Muscle of leg (tissue), 11 donors: ENCODE data around the gene CHRNA9. TPM values are rescaled to one million over a fixed set of nuclear protein-coding genes. Genes with fewer than 3 reads are reported as not detected.
"Not testable (repeated sequence)": the region's sequence is repeated elsewhere in the genome, so short reads cannot be mapped to it uniquely, and the experiment has no call there.

Experiments
- DNase-seq: peaks from one replicate; pipeline ENCODE4 v3.0.0; 2013
- H3K27ac ChIP-seq: one replicate; pipeline ENCODE4 v1.5.1; 2013; ENCODE audit warnings: mild to moderate bottlenecking, low read length, control low read depth
- H3K27me3 ChIP-seq: one replicate; pipeline ENCODE4 v1.6.1; 2013; ENCODE audit warnings: low read length; ENCODE audit not compliant: control insufficient read depth, insufficient read depth
- H3K36me3 ChIP-seq: one replicate; pipeline ENCODE4 v1.6.1; 2013; ENCODE audit warnings: low read length; ENCODE audit not compliant: control insufficient read depth, insufficient read depth
- H3K4me1 ChIP-seq: one replicate; pipeline ENCODE4 v1.6.1; 2013; ENCODE audit warnings: low read length; ENCODE audit not compliant: control insufficient read depth, insufficient read depth
- H3K4me3 ChIP-seq: one replicate; pipeline ENCODE4 v1.5.1; 2013; ENCODE audit warnings: low read length, control low read depth
- H3K9me3 ChIP-seq: replicated peaks from 2 replicates; pipeline ENCODE4 v1.6.1; 2013; ENCODE audit warnings: low read depth, low read length; ENCODE audit not compliant: control insufficient read depth
- WGBS: methylation state at CpG from one replicate; pipeline ENCODE4 v1.1.5; 2013; ENCODE audit warnings: missing lambda C conversion rate; ENCODE audit not compliant: insufficient coverage; 5-methylcytosine and 5-hydroxymethylcytosine counted together
- polyA plus RNA-seq, 8 donors: library from polyadenylated mRNA; unstranded; fragments of 120-200 nt; gene quantifications; one replicate each; pipeline versions ENCODE4 v1.2.1 to v1.2.3, GENCODE V29; 2013; ENCODE audit warnings: inconsistent platforms in 1 of 8, low replicate concordance in 1 of 8; ENCODE audit not compliant: insufficient read length in 8 of 8, insufficient read depth in 1 of 8
- total RNA-seq: library from RNA; stranded (reverse); fragments of 120-200 nt; gene quantifications from one replicate; pipeline ENCODE4 v1.2.4, GENCODE V29; 2013

Gene CHRNA9
- total and polyA plus RNA-seq, 9 donors: 0.04 to 0.20 (median 0.09) TPM; not detected in 4

DNA sequence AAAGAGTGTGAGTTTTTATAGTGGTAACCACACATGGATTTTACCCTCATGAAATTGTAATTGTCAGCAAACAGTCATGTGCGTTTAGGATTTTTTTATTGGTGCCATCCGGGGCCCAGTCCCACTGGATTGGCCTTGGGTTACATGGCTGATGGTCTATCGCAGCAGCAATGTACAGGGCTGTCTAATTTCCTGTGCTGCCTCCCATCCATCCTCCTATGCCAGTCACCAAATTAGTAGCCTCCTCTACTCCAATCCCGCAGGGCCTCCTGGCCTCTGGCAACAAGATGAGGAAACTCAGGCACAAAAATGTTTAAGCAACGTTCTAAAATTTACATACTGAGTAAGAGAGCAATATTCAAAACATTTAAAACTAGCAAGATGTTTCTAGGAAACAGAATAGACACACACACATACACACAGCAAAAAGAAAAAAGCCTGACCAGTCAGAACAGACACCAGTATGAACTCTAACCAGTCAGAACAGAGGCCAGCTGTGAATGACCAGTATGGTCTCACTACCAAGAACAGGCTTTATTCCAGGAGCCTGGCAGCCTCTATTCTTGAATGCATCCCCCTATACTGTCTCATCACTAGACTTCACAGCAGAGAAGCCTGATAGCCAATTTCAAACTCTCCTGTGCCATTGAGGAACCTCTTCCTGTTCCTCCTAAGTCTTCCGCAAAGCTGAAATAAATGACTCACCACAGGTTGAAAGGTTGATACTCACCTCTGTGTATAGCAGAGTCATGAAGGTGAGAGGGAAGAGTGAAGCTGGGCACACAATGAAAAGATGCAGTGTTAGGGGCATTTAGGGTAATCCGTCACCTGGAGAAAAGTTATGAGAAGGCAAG, 42.6 kb downstream of the CHRNA9 start:
- Histone ChIP-seq H3K27ac (no peak overlapping the region), H3K9me3 (no peaks in the 10 kb centered on the region), H3K27me3 (no peaks in the 10 kb centered on the region), H3K4me1 (no peaks in the 10 kb centered on the region), H3K36me3 (no peaks in the 10 kb centered on the region), H3K4me3 (no peak overlapping the region)
- WGBS: 60% methylated on average over 1 of the region's 7 CpGs
- peak; percentile 8 for DNase-seq

- 0% methylated on average over 1 of the region's 2 CpGs for WGBS
- DNase-seq: no peak
- Histone ChIP-seq H3K27ac (no peak overlapping the region), H3K4me1 (no peaks in the 10 kb centered on the region), H3K36me3 (no peaks in the 10 kb centered on the region), H3K4me3 (no peak overlapping the region), H3K27me3 (no peaks in the 10 kb centered on the region), H3K9me3 (no peaks in the 10 kb centered on the region)
Measured at GRCh38 chr4:40378619-40379018, 43.5 kb downstream of the CHRNA9 start.

DNA sequence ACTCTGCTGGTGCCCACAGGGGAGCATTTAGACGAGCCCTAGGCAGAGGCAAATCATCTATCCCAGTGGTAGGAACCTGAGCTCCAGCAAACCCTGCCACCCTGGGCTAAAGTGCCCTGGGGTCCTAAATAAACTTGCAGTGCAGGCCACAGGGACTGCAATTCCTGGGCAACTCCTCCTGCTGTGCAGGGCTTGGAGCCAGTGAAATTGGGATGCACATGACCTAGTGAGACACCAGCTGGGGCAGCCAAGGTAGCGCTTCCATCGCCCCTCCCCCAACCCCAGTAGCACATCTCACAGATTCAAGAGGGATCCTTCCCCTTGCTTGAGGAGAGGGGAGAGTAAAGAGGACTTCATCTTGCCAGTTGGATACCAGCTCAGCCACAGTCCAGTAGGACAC, 44.1 kb downstream of the CHRNA9 start:
- no peaks in the 10 kb centered on the region for H3K4me1 ChIP-seq
- no peaks in the 10 kb centered on the region for H3K27me3 ChIP-seq
- H3K27ac ChIP-seq: no peak overlapping the region
- DNase-seq: no peak
- no peak overlapping the region for H3K4me3 ChIP-seq
- 56% methylated on average over 1 of the region's 3 CpGs for WGBS
- H3K36me3 ChIP-seq: no peaks in the 10 kb centered on the region
- H3K9me3 ChIP-seq: no peaks in the 10 kb centered on the region

DNA sequence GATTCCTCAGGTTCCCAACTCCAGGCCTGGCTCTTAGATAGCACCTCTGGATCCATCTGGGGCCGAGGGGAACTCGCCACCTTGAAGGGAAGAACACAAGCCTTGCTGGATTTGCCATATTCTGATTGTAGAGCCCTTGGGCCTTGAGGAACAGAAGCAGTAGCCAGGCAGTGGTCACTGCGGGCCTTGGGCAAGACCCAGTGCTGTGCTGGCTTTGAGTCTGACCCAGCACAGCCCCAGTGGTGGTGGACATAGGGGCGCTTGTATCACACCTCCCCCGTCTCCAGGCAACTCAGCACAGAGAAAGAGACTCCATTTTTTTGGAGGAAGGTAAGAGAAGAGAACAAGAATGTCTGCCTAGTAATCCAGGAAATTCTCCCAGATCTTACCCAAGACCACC, 45.5 kb downstream of the CHRNA9 start:
- H3K4me3 ChIP-seq: no peak overlapping the region
- DNase-seq: no peak
- no peaks in the 10 kb centered on the region for H3K9me3 ChIP-seq
- no peaks in the 10 kb centered on the region for H3K4me1 ChIP-seq
- WGBS: 91% methylated on average over 3 of the region's 5 CpGs
- H3K27ac ChIP-seq: no peak overlapping the region
- H3K36me3 ChIP-seq: no peaks in the 10 kb centered on the region
- no peaks in the 10 kb centered on the region for H3K27me3 ChIP-seq

- Histone ChIP-seq H3K4me1 (no peaks in the 10 kb centered on the region), H3K27ac (no peak overlapping the region)
- 16% methylated on average over 4 of the region's 6 CpGs for WGBS
Measured at GRCh38 chr4:40388239-40388638, 53.1 kb downstream of the CHRNA9 start.

GRCh38 chr4:40389986-40390385, 54.9 kb downstream of the CHRNA9 start:
- no peaks in the 10 kb centered on the region for H3K36me3 ChIP-seq
- H3K9me3 ChIP-seq: no peaks in the 10 kb centered on the region
- DNase-seq: no peak
- WGBS: no CpG with 5 or more reads among the region's 4 CpGs
- H3K27me3 ChIP-seq: no peaks in the 10 kb centered on the region
- H3K4me3 ChIP-seq: no peak overlapping the region
- no peaks in the 10 kb centered on the region for H3K4me1 ChIP-seq
- no peak overlapping the region for H3K27ac ChIP-seq

More at GRCh38 chr4:40388239-40388638, 53.1 kb downstream of the CHRNA9 start:
- no peaks in the 10 kb centered on the region for H3K9me3 ChIP-seq
- no peaks in the 10 kb centered on the region for H3K36me3 ChIP-seq
- DNase-seq: no peak
- H3K27me3 ChIP-seq: no peaks in the 10 kb centered on the region
- no peak overlapping the region for H3K4me3 ChIP-seq

- H3K4me3 ChIP-seq, DNase-seq, H3K9me3 ChIP-seq, H3K27me3 ChIP-seq, H3K27ac ChIP-seq, H3K36me3 ChIP-seq: not testable (repeated sequence)
- peaks cover 12% of the 10 kb centered on the region for H3K4me1 ChIP-seq
- 95% methylated on average over 6 of the region's 9 CpGs for WGBS
Measured at GRCh38 chr4:40392241-40392640, 57.1 kb downstream of the CHRNA9 start.

- Histone ChIP-seq H3K9me3 (no peaks in the 10 kb centered on the region), H3K27ac (no peak overlapping the region), H3K36me3 (no peaks in the 10 kb centered on the region), H3K4me1 (peaks cover 12% of the 10 kb centered on the region), H3K27me3 (no peaks in the 10 kb centered on the region), H3K4me3 (no peak overlapping the region)
- 15% methylated on average over 2 of the region's 6 CpGs for WGBS
- peak; percentile 41 for DNase-seq
Measured at GRCh38 chr4:40394236-40394635, 59.1 kb downstream of the CHRNA9 start.

GRCh38 chr4:40395166-40395900, 60.2 kb downstream of the CHRNA9 start:
- H3K27ac ChIP-seq: no peak overlapping the region
- no peaks in the 10 kb centered on the region for H3K27me3 ChIP-seq
- DNase-seq: no peak
- H3K4me3 ChIP-seq: no peak overlapping the region
- no peaks in the 10 kb centered on the region for H3K36me3 ChIP-seq
- WGBS: 29% methylated on average over 2 of the region's 4 CpGs
- peaks cover 12% of the 10 kb centered on the region for H3K4me1 ChIP-seq
- H3K9me3 ChIP-seq: no peaks in the 10 kb centered on the region
